OCI-LY7 (cell line): ENCODE results near the gene PDE2A. TPM values are rescaled to one million over a fixed set of nuclear protein-coding genes. Genes with fewer than 3 reads are reported as not detected.

Experiments used
- BruUV-seq: library from RNA; stranded (reverse); fragments of 400-500 nt; replicated peaks from 2 replicates; lab custom pipeline; 2021; lab: Mats Ljungman, UMichigan
- CTCF ChIA-PET: fragments of 300-600 bp; sonication (Branson Sonifier 250); formaldehyde crosslinking; loops from one replicate; lab custom pipeline; 2022; ENCODE audit warnings: antibody characterized with exemption; ENCODE audit not compliant: unreplicated experiment; lab: Charles Lee
- POLR2A ChIA-PET: fragments of 300-600 bp; sonication (Branson Sonifier 250); formaldehyde crosslinking; loops from one replicate; lab custom pipeline; 2022; ENCODE audit warnings: antibody characterized with exemption; lab: Charles Lee
- DNase-seq: peaks from one replicate; pipeline ENCODE4 v3.0.0-alpha.2; 2015; ENCODE audit warnings: low spot score
- H2AFZ ChIP-seq: fragments of 200-600 bp; sonication (generic), shearing (Covaris generic); 2 replicates; pipeline ENCODE4 v1.6.1; 2014; ENCODE audit warnings: mild to moderate bottlenecking, antibody characterized with exemption, low read length, moderate library complexity
- H3K27ac ChIP-seq: fragments of 200-600 bp; sonication (generic); 2 replicates; pipeline ENCODE4 v1.5.1; 2014; ENCODE audit warnings: mixed run types, low read depth, mild to moderate bottlenecking, moderate library complexity, low read length, inconsistent platforms; ENCODE audit not compliant: poor library complexity, severe bottlenecking
- H3K36me3 ChIP-seq: fragments of 200-600 bp; sonication (generic); 2 replicates; pipeline ENCODE4 v1.6.1; 2014; ENCODE audit warnings: mild to moderate bottlenecking, antibody characterized with exemption, low read length, moderate library complexity, mixed read lengths; ENCODE audit not compliant: insufficient read depth
- H3K4me1 ChIP-seq: fragments of 200-600 bp; sonication (generic); 2 replicates; pipeline ENCODE4 v1.5.1; 2014; ENCODE audit warnings: mild to moderate bottlenecking, low read length; ENCODE audit not compliant: insufficient read depth, poor library complexity, severe bottlenecking
- H3K4me2 ChIP-seq: fragments of 200-600 bp; sonication (generic); 2 replicates; pipeline ENCODE4 v1.6.1; 2014; ENCODE audit warnings: mild to moderate bottlenecking, low read length
- H3K4me3 ChIP-seq: fragments of 200-600 bp; sonication (generic); 2 replicates; pipeline ENCODE4 v1.5.1; 2014; ENCODE audit warnings: mild to moderate bottlenecking, low read depth, low read length; ENCODE audit not compliant: poor library complexity, severe bottlenecking
- H3K79me2 ChIP-seq: fragments of 200-600 bp; sonication (generic); 2 replicates; pipeline ENCODE4 v1.6.1; 2016; ENCODE audit warnings: low read depth, mild to moderate bottlenecking, low read length, moderate library complexity, mixed read lengths; ENCODE audit not compliant: insufficient read depth
- H3K9me2 ChIP-seq: fragments of 200-600 bp; sonication (generic); 2 replicates; pipeline ENCODE4 v1.6.1; 2016; ENCODE audit warnings: mild to moderate bottlenecking, low read length, mixed read lengths; ENCODE audit not compliant: insufficient read depth
- H3K9me3 ChIP-seq: fragments of 200-600 bp; sonication (generic); 2 replicates; pipeline ENCODE4 v1.6.1; 2014; ENCODE audit warnings: mild to moderate bottlenecking, mixed run types, low read length, mixed read lengths
- H4K20me1 ChIP-seq: fragments of 200-600 bp; sonication (generic); 2 replicates; pipeline ENCODE4 v1.6.1; 2014; ENCODE audit warnings: mild to moderate bottlenecking, antibody characterized with exemption, low read length, moderate library complexity, mixed read lengths; ENCODE audit not compliant: insufficient read depth
- EZH2phosphoT487 ChIP-seq: fragments of 200-600 bp; sonication (generic); IDR thresholded peaks from 2 replicates; pipeline ENCODE4 v1.6.1; 2018; ENCODE audit warnings: low read depth, borderline replicate concordance, mild to moderate bottlenecking, mixed run types, antibody characterized with exemption, low read length, moderate library complexity, mixed read lengths
- intact Hi-C: fragments of 100-400 bp; cut with micrococcal nuclease; formaldehyde crosslinking; loops from one replicate; pipeline ENCODE4 v1.10.0; 2022; ENCODE audit not compliant: unreplicated experiment
- total RNA-seq, 2 experiments: library from RNA; depleted of rRNA in 1 of 2; stranded (reverse); fragments of >200 nt in 1 of 2; shearing (Covaris generic) in 1 of 2; gene quantifications; 2 replicates each; pipeline ENCODE4 v1.2.3, GENCODE V29; 2014 to 2022
- TF ChIP-seq, protein P1 (sequence below): fragments of 200-600 bp; sonication (generic); conservative IDR thresholded peaks from 2 replicates; pipeline ENCODE4 v1.5.1; 2014; ENCODE audit warnings: mild to moderate bottlenecking, antibody characterized with exemption, low read length, moderate library complexity, mixed read lengths

The PDE2A gene
- total RNA-seq, 2 experiments from 2014 or later = 0.68 TPM; not detected in 1

DNA sequence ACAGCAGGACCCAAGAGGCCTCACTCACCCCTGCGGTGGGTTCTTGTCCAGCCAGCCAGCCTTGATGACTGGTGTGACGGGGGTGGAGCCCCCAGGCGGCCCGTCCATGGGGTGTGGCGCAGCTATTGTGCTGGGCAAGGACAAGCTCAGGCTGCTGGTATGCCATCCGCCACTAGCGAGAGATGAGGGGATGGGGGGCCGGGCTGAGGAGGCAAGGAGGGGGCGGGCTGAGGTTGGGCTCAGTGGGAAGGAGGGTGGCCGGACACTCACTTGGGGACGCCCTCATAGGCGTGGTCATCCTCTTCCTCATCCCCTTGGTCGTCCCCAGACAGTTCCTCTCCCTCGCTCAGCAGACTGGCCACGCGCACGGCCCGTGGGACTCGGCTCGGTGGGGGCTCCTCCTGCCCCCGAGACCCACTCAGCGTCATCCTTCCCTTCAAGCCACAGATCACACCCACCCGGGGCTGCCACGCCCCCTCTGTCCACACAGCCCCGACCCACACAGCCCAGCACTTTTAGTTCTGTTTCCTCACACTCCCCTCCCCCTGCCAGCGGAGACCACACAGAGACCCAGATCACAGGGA, 38.0 kb upstream of the PDE2A start:
- DNase-seq = no peak
- no TSS peak for BruUV-seq

DNA sequence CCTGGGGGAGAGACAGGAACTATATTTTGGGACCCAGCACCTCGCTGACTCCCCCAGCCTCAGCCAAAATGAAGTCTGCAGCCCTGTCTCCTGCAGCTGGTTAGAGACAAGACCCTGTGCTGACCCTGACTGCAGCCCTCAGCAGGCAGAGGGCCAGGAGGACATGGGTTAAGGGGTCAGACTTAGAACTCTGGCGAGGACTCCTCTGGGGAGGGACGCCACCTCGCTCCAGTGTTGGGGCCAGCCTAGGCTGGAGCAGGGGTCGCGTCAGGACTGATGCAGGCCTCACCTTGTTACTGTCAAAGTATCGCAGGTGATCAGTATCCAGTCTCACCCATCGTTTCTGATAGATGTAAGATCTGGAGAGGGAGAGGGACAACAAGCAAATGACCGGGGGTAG, 36.9 kb upstream of the PDE2A start:
- Histone ChIP-seq H3K79me2 (no peaks in the 10 kb centered on the region), H3K4me1 (no peaks in the 10 kb centered on the region), H4K20me1 (no peaks in the 10 kb centered on the region), H3K4me2 (no peak overlapping the region), H3K27ac (no peak overlapping the region), H3K9me2 (no peaks in the 10 kb centered on the region), H3K36me3 (peaks cover 58% of the 10 kb centered on the region), H2AFZ (no peak overlapping the region), H3K4me3 (no peak overlapping the region), H3K9me3 (no peaks in the 10 kb centered on the region)
- TF ChIP-seq EZH2phosphoT487 = no peak
- TF ChIP-seq, protein P1, sequence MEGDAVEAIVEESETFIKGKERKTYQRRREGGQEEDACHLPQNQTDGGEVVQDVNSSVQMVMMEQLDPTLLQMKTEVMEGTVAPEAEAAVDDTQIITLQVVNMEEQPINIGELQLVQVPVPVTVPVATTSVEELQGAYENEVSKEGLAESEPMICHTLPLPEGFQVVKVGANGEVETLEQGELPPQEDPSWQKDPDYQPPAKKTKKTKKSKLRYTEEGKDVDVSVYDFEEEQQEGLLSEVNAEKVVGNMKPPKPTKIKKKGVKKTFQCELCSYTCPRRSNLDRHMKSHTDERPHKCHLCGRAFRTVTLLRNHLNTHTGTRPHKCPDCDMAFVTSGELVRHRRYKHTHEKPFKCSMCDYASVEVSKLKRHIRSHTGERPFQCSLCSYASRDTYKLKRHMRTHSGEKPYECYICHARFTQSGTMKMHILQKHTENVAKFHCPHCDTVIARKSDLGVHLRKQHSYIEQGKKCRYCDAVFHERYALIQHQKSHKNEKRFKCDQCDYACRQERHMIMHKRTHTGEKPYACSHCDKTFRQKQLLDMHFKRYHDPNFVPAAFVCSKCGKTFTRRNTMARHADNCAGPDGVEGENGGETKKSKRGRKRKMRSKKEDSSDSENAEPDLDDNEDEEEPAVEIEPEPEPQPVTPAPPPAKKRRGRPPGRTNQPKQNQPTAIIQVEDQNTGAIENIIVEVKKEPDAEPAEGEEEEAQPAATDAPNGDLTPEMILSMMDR = no peak
- ChIA-PET CTCF (no interaction called here), POLR2A (no interaction called here)
- DNase-seq = no peak
- no TSS peak for BruUV-seq
- intact Hi-C loops = no loop called here

More for the DNA sequence above, 38.0 kb upstream of the PDE2A start:
- Histone ChIP-seq H3K27ac (no peak overlapping the region), H3K4me3 (no peak overlapping the region), H3K9me3 (no peaks in the 10 kb centered on the region), H3K4me2 (no peak overlapping the region), H3K4me1 (no peaks in the 10 kb centered on the region), H3K9me2 (no peaks in the 10 kb centered on the region), H3K79me2 (no peaks in the 10 kb centered on the region), H4K20me1 (no peaks in the 10 kb centered on the region), H3K36me3 (peaks cover 58% of the 10 kb centered on the region), H2AFZ (no peak overlapping the region)
- TF ChIP-seq, protein P1 = no peak
- TF ChIP-seq EZH2phosphoT487 = no peak
- ChIA-PET POLR2A (interaction anchor here (0.7 kb wide), 1 partner anchor 36 kb away, joined by 4 read pairs; no protein-coding TSS in a partner anchor), CTCF (no interaction called here)
- intact Hi-C loops = no loop called here

DNA sequence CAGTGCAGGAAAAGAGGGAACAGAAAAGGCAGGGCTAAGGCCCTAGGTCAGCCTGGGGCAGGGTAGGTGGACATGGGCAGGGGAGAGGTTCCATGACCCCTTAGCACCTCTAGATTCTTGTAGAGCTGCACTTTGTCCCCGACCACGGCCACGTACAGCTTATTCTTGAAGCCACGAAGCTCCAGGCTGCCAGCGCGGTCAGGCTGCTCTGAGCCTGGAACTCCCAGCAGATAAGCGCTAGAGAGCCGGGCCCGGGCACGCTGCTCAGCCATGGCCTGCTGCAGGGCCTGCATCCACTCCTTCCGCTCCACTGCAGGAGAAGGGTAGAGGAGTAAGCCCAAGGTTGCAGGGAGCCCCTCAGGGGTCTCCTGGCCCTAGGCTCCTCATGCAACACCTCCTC, 36.1 kb upstream of the PDE2A start:
- no peaks in the 10 kb centered on the region for H3K79me2 ChIP-seq
- no peak overlapping the region for H3K4me3 ChIP-seq
- no peak overlapping the region for H3K4me2 ChIP-seq
- no peak for DNase-seq
- no TSS peak for BruUV-seq
- H2AFZ ChIP-seq = no peak overlapping the region
- peaks cover 67% of the 10 kb centered on the region for H3K36me3 ChIP-seq
- intact Hi-C loops = no loop called here
- no peak overlapping the region for H3K27ac ChIP-seq
- ChIA-PET CTCF (no interaction called here), POLR2A (no interaction called here)
- no peaks in the 10 kb centered on the region for H3K4me1 ChIP-seq
- H3K9me2 ChIP-seq = no peaks in the 10 kb centered on the region
- H3K9me3 ChIP-seq = no peaks in the 10 kb centered on the region
- H4K20me1 ChIP-seq = no peaks in the 10 kb centered on the region
- TF ChIP-seq EZH2phosphoT487 = no peak
- TF ChIP-seq, protein P1 = no peak
